Adipocyte (in vitro differentiated cells): Measurements from ENCODE around the gene DHX57.

Experiments used
- DNase-seq: peaks from one replicate; pipeline ENCODE4 v3.0.0-alpha.2; 2015; ENCODE audit warnings: low read depth
- H3K27me3 ChIP-seq: replicated peaks from 2 replicates; pipeline ENCODE4 v1.7.0; 2013; ENCODE audit warnings: mild to moderate bottlenecking, low read length, moderate library complexity; ENCODE audit not compliant: control insufficient read depth, insufficient read depth
- H3K36me3 ChIP-seq: 2 replicates; pipeline ENCODE4 v1.7.0; 2013; ENCODE audit warnings: low read length, mild to moderate bottlenecking, moderate library complexity; ENCODE audit not compliant: control insufficient read depth, insufficient read depth, severe bottlenecking
- H3K4me1 ChIP-seq: 2 replicates; pipeline ENCODE4 v1.7.0; 2013; ENCODE audit warnings: mild to moderate bottlenecking, low read length, moderate library complexity; ENCODE audit not compliant: control insufficient read depth, insufficient read depth
- H3K4me3 ChIP-seq: 2 replicates; pipeline ENCODE4 v1.7.0; 2013; ENCODE audit warnings: mild to moderate bottlenecking, low read length, moderate library complexity
- H3K9ac ChIP-seq: 2 replicates; pipeline ENCODE4 v1.7.0; 2013; ENCODE audit warnings: mild to moderate bottlenecking, low read length, moderate library complexity
- H3K9me3 ChIP-seq: 2 replicates; pipeline ENCODE4 v1.7.0; 2013; ENCODE audit warnings: mild to moderate bottlenecking, low read length, moderate library complexity; ENCODE audit not compliant: control insufficient read depth

DHX57 gene

DNA sequence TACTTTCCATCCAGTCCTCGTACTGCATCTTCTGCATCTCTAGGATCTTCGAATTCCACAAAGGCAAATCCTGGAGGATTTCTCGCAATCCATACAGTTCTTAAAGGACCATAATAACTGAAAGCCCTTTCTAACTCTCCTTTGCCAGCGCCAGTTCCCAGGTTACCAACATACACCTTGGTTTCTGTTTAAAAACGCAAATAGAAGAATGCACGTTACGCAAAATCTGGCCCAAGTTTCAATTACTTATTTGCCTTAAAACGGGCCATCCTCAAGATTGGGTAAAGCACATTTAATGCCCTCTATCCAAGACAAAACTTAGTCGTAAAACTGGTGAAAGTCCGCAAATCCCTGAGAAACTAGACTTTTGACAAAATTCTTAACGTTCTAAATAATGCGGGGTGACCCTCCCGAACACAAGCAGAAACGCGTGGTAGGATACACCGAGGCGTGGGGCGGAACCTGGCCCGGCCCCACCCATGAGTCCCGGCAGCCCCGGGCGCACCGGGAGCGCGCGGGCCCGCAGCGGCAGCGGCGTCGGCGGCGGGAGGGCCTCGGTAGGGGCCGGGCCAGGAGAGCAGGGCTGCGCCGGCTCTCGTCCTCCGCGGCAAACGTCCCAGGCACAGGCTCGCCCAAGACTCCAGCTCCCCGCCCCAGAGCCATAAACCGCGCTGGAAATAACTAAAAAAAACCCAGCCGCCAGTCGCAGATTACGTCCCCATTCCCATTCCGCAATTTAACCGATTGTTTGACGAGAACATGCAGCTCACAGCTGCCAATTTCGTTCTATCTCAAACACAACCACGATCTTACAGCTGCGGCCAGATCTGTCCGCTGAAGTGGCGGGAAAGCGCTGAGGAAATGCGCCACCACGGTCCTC is 125.5 kb downstream of the DHX57 start:
- peak overlapping the region; percentile 95 for H3K4me3 ChIP-seq
- H3K9ac ChIP-seq, result peak overlapping the region; percentile 96
- no peaks in the 10 kb centered on the region for H3K27me3 ChIP-seq
- no peaks in the 10 kb centered on the region for H3K9me3 ChIP-seq
- peaks cover 43% of the 10 kb centered on the region for H3K36me3 ChIP-seq
- peaks cover 28% of the 10 kb centered on the region for H3K4me1 ChIP-seq
- peak; percentile 77 for DNase-seq

DNA sequence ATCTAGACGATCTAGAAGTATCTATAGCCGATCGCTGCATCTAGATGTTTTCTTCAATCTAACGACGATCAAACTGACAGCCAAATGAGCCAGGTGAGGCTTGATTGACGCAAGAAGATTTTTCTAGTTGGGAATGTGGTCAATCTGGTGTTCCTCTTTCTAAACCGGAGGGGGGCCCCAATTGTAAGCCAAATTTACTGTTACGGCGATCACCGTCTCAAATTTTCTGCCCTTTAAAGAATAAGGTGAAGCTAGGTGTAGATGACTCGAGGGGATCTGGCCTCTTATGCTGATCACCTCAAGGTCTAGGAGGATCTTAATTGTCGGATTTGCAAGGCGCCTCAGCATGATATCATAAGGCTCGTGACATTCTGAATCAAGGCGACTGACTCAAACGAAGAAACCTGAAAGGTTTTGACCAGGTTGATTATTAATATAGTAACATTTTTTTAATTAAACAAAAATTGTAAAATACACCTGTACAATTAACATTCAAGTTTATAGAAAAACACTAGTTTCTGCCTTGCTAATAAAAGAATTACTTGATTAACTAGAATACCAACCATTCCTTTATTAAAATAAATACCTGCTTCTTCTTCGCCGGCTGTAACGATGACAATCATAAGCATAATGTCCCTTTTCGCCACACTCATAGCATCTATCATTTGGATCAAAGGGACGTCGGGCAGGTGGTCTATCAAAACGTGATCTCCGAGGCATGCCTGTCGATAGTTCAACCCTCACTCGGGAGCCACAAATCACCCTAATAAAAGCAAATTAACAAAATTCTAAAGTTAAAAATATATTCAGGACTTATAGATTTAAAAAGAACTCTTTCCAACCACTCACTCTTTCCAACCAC is 126.6 kb downstream of the DHX57 start:
- peaks cover 54% of the 10 kb centered on the region for H3K36me3 ChIP-seq
- no peaks in the 10 kb centered on the region for H3K9me3 ChIP-seq
- H3K9ac ChIP-seq, result peak overlapping the region; percentile 96
- H3K27me3 ChIP-seq, result no peaks in the 10 kb centered on the region
- no peak for DNase-seq
- H3K4me3 ChIP-seq, result peak overlapping the region; percentile 95
- peaks cover 32% of the 10 kb centered on the region for H3K4me1 ChIP-seq

DNA sequence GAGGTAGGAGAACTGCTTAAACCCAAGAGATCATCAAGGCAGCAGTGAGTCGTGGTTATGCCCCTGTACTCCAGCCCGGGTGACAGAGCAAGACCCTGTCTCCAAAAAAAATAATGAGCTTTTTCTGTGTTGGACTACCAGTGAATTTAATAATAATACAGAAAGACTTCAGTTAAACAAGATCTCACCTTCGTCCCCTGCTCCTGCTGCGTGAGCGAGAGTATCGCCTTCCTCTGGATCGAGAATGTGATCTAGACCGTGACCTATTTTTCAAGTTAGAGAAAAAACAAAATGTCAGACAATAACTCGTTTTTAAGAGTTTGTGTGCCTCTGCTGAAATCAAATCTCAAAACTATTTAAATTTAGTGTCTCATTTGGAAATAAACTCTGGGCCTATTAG is 127.3 kb downstream of the DHX57 start:
- Histone ChIP-seq H3K4me1 (peaks cover 38% of the 10 kb centered on the region), H3K9me3 (no peaks in the 10 kb centered on the region), H3K27me3 (no peaks in the 10 kb centered on the region), H3K36me3 (peaks cover 61% of the 10 kb centered on the region), H3K4me3 (no peak overlapping the region), H3K9ac (no peak overlapping the region)
- no peak for DNase-seq

DNA sequence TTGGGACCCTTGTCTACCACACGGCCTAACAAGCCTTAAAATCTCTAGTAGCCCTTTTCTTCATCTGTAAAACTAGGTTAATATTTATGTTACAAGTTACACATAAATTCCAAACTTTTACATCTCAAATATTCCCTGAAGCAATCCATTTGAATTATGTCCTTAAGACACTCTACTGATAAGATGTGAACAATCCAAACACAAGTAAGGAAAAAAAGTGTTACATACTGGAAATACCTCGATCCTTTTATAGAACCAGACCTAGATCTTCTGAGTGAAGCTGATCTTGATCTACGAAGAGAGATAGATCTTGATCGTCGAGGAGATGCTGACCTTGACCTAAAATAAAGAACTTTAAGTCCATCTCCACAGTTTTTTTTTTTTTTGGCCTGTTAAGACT is 127.9 kb downstream of the DHX57 start:
- H3K9ac ChIP-seq, result peak overlapping the region; percentile 30
- H3K4me3 ChIP-seq, result no peak overlapping the region
- H3K27me3 ChIP-seq, result no peaks in the 10 kb centered on the region
- peaks cover 65% of the 10 kb centered on the region for H3K36me3 ChIP-seq
- no peaks in the 10 kb centered on the region for H3K9me3 ChIP-seq
- no peak for DNase-seq
- peaks cover 43% of the 10 kb centered on the region for H3K4me1 ChIP-seq
